COR-L47 (cell line): Measurements from ENCODE around the gene C3orf33.

ENCODE experiments used
- DNase-seq: peaks from one replicate; lab custom pipeline; 2025; lab: John Stamatoyannopoulos, UW

Gene C3orf33

GRCh38 chr3:155741603-155742002 lies 64.5 kb downstream of the C3orf33 start:
- no peak for DNase-seq

GRCh38 chr3:155741101-155741500 lies 65.0 kb downstream of the C3orf33 start:
- no peak for DNase-seq

GRCh38 chr3:155739154-155739553 lies 66.9 kb downstream of the C3orf33 start:
- peak; percentile 15 for DNase-seq

GRCh38 chr3:155738580-155739076 lies 67.5 kb downstream of the C3orf33 start:
- DNase-seq, result no peak

- DNase-seq, result no peak
Measured at GRCh38 chr3:155737844-155738460, 68.1 kb downstream of the C3orf33 start.

- DNase-seq, result no peak
Measured at GRCh38 chr3:155736381-155736780, 69.7 kb downstream of the C3orf33 start.

GRCh38 chr3:155730843-155731242 lies 75.2 kb downstream of the C3orf33 start:
- no peak for DNase-seq

GRCh38 chr3:155727836-155728235 lies 78.2 kb downstream of the C3orf33 start:
- DNase-seq, result no peak

- peak; percentile 45 for DNase-seq
Measured at GRCh38 chr3:155714295-155714718, 91.8 kb downstream of the C3orf33 start.
